SH-SY5Y (cell line): ENCODE data around the gene ITSN1.

Experiments used
- GATA2 ChIP-seq: IDR thresholded peaks from 2 replicates; pipeline ENCODE4 v1.6.1; 2011; ENCODE audit warnings: mild to moderate bottlenecking, low read depth, low read length
- GATA3 ChIP-seq: IDR thresholded peaks from 2 replicates; pipeline ENCODE4 v1.6.1; 2011; ENCODE audit warnings: low read depth, mild to moderate bottlenecking, low read length, moderate library complexity

Gene ITSN1

GRCh38 chr21:33642027-33642895, at the start of gene ITSN1:
Gene ITSN1, plus strand, starts transcription at chr21:33642501. Its CDS starts 76,328 bp downstream, at chr21:33718829.
- TF ChIP-seq GATA2 (peak; percentile 98), GATA3 (0 out of 2 replicates have a peak, but pooled peaks have one; percentile 45)

GRCh38 chr21:33598051-33598450, 44.2 kb upstream of the ITSN1 start:
- TF ChIP-seq GATA3 (no peak), GATA2 (no peak)

- TF ChIP-seq GATA2, result no peak
- TF ChIP-seq GATA3, result no peak
Measured at GRCh38 chr21:33608559-33608958, 33.7 kb upstream of the ITSN1 start.

GRCh38 chr21:33611006-33611744, 31.1 kb upstream of the ITSN1 start:
- TF ChIP-seq GATA3 (no peak), GATA2 (no peak)

GRCh38 chr21:33618407-33618806, 23.9 kb upstream of the ITSN1 start:
- TF ChIP-seq GATA2 (no peak), GATA3 (no peak)

GRCh38 chr21:33619726-33620125, 22.6 kb upstream of the ITSN1 start:
- TF ChIP-seq GATA3, result no peak
- TF ChIP-seq GATA2, result no peak

GRCh38 chr21:33622253-33622652, 20.0 kb upstream of the ITSN1 start:
- TF ChIP-seq GATA3 (no peak), GATA2 (no peak)

GRCh38 chr21:33634254-33634653, 8.0 kb upstream of the ITSN1 start:
- TF ChIP-seq GATA3, result no peak

- TF ChIP-seq GATA2 (no peak), GATA3 (no peak)
Measured at GRCh38 chr21:33640697-33641351, 1.5 kb upstream of the ITSN1 start.

- peak; percentile 82 for TF ChIP-seq GATA2
- TF ChIP-seq GATA3, result no peak
Measured at GRCh38 chr21:33641352-33642026, 812 bp upstream of the ITSN1 start, which contains the start of gene CRYZL1. Gene CRYZL1, minus strand, starts transcription at chr21:33641741. Its CDS starts 10,190 bp downstream, at chr21:33631551.

GRCh38 chr21:33642896-33643657, 776 bp downstream of the ITSN1 start:
- TF ChIP-seq GATA3, result no peak
- no peak for TF ChIP-seq GATA2

GRCh38 chr21:33643658-33644311, 1.5 kb downstream of the ITSN1 start:
- TF ChIP-seq GATA2, result peak; percentile 61
- no peak for TF ChIP-seq GATA3
